GM10266 (cell line): ENCODE measurements around the gene ESYT3.
"Not testable (repeated sequence)": the region's sequence is repeated elsewhere in the genome, so short reads cannot be mapped to it uniquely, and the experiment has no call there.

Experiments
- DNase-seq: peaks from one replicate; pipeline ENCODE4 v3.0.0; 2012; ENCODE audit errors: extremely low spot score
- TF ChIP-seq, protein P1 (sequence below): IDR thresholded peaks from 2 replicates; pipeline ENCODE4 v1.5.1; 2012; ENCODE audit warnings: mild to moderate bottlenecking, low read depth; ENCODE audit not compliant: control insufficient read depth, insufficient read depth; ENCODE audit errors: missing control alignments

The ESYT3 gene

DNA sequence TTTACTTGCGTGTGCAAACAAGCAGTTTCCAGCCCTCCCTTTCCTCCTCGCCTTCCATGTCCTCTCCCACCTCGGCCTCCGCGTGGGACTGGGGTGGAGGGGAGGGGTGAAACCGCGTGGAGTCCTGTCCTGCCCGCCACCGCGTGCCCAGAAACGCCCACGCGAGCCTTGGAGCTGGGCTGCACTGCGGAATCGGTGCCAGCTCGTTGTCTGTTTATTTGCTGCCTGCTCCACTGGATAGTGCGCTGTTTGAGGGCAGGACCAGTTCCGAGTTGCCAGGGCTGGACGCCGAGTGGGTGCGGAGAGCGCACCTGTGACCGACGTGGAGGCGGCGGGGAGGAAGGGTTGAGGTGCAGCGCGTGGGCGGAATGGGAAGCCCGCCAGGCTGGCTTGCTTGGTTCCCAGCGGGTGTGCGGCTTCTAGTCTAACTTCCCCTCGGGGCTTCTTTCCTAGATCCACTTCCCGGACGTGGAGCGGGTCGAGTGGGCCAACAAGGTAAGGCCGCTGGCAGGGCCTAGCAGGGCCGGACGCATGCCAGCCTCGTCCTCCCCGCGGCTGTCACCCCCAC, 17.3 kb downstream of the ESYT3 start:
- TF ChIP-seq, protein P1, sequence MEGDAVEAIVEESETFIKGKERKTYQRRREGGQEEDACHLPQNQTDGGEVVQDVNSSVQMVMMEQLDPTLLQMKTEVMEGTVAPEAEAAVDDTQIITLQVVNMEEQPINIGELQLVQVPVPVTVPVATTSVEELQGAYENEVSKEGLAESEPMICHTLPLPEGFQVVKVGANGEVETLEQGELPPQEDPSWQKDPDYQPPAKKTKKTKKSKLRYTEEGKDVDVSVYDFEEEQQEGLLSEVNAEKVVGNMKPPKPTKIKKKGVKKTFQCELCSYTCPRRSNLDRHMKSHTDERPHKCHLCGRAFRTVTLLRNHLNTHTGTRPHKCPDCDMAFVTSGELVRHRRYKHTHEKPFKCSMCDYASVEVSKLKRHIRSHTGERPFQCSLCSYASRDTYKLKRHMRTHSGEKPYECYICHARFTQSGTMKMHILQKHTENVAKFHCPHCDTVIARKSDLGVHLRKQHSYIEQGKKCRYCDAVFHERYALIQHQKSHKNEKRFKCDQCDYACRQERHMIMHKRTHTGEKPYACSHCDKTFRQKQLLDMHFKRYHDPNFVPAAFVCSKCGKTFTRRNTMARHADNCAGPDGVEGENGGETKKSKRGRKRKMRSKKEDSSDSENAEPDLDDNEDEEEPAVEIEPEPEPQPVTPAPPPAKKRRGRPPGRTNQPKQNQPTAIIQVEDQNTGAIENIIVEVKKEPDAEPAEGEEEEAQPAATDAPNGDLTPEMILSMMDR, result no peak
- DNase-seq, result no peak

- TF ChIP-seq, protein P1, result no peak
- no peak for DNase-seq
These were observed 18.0 kb downstream of the ESYT3 start for GRCh38 chr3:138452436-138452835.

DNA sequence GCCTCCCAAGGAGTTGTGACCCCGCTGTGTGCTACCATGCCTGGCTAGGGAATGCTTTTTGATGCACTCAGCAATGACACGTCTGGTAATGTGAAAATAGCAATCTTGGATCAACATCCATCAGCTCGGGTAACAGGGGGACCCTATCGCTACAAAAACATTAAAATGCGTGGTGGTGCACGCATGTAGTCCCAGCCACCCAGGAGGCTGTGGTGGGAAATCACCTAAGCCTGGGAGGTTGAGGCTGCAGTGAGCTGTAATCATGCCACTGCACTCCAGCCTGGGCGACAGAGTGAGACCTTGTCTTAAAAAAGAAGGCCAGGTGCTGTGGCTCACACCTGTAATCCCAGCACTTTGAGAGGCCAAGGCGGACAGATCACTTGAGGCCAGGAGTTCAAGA, 19.5 kb downstream of the ESYT3 start:
- DNase-seq, result not testable (repeated sequence)

- DNase-seq, result no peak
- TF ChIP-seq, protein P1, result no peak
These were observed 21.6 kb downstream of the ESYT3 start for GRCh38 chr3:138455801-138456716.

GRCh38 chr3:138456961-138457862, 22.8 kb downstream of the ESYT3 start:
- no peak for DNase-seq

DNA sequence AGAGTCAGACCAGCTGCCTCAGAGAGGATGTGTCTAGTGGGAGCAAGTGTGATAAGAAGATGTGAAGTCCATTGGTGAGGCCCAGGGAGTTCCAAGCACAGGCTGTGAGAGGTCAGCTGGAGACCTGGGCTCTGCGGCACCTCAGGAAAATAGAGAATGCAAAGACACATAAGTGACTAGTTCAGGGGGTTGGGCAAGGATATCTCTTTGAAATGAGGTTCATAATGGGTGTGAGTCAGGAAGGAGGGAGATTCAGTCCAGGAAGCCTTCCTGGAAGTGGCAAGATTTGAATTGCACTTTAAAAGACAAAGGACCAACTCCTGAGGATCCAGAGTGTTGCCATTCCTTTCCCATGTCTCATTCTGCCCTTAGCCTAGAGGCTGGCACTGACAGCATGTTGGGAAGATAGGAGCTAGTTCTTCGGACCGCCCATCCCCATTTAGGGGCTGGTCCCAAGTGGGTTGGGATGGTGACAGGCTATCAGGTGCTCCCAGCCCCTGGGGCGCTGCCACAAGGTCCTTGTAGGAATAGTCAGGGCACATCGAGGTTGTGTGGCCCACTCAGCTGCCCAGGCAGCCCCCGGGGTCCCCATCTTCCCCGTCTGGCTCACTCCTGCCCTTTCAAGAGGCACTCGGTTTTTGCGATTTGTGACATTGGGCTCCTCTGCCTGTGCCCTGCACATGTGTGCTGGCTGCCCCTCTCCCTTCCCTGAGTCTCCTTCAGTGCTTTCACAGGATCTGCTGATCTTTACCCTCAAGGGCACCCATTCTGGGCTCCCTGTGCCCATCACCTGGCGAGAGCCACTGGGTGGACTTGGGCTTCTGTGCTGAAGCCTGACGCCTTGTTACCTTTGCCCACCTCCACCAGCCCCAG, 23.7 kb downstream of the ESYT3 start:
- DNase-seq, result no peak
- TF ChIP-seq, protein P1, result no peak

More at GRCh38 chr3:138456961-138457862, 22.8 kb downstream of the ESYT3 start:
- TF ChIP-seq, protein P1, result no peak
